Activated naive CD4-positive, alpha-beta T cell treated with anti-CD3 and anti-CD28 coated beads, Interleukin-2, amount 50 U/mL, for 16 hours (primary cell): ENCODE results near the gene NANOS1.
"Not testable (repeated sequence)": the region's sequence is repeated elsewhere in the genome, so short reads cannot be mapped to it uniquely, and the experiment has no call there.

ENCODE experiments used
- DNase-seq: peaks from one replicate; pipeline ENCODE4 v3.0.0-alpha.2; 2020

The NANOS1 gene

GRCh38 chr10:119020627-119020946, 8.9 kb upstream of the NANOS1 start:
- peak; percentile 19 for DNase-seq

- DNase-seq = no peak
Measured at GRCh38 chr10:119022846-119023552, 6.5 kb upstream of the NANOS1 start.

GRCh38 chr10:119023553-119023868, 6.0 kb upstream of the NANOS1 start:
- DNase-seq = no peak

GRCh38 chr10:119024882-119025281, 4.6 kb upstream of the NANOS1 start:
- DNase-seq = no peak

GRCh38 chr10:119025336-119025735, 4.2 kb upstream of the NANOS1 start:
- DNase-seq = no peak

GRCh38 chr10:119025776-119026175, 3.7 kb upstream of the NANOS1 start:
- no peak for DNase-seq

GRCh38 chr10:119026301-119027110, 3.0 kb upstream of the NANOS1 start:
- DNase-seq = no peak

GRCh38 chr10:119028445-119028899, 1.0 kb upstream of the NANOS1 start:
- DNase-seq = not testable (repeated sequence)

- DNase-seq = peak; percentile 81
Measured at GRCh38 chr10:119028900-119029612, 458 bp upstream of the NANOS1 start.

- DNase-seq = peak; percentile 50
Measured at GRCh38 chr10:119030421-119031250, 1.1 kb downstream of the NANOS1 start.

- no peak for DNase-seq
Measured at GRCh38 chr10:119031496-119032059, 2.1 kb downstream of the NANOS1 start.

GRCh38 chr10:119039161-119039560, 9.6 kb downstream of the NANOS1 start:
- DNase-seq = no peak

- no peak for DNase-seq
Measured at GRCh38 chr10:119041326-119041725, 11.8 kb downstream of the NANOS1 start.

- no peak for DNase-seq
Measured at GRCh38 chr10:119042169-119042568, 12.7 kb downstream of the NANOS1 start.

GRCh38 chr10:119045561-119045960, 16.0 kb downstream of the NANOS1 start:
- DNase-seq = no peak

GRCh38 chr10:119049361-119049760, 19.8 kb downstream of the NANOS1 start:
- no peak for DNase-seq

GRCh38 chr10:119049777-119050176, 20.3 kb downstream of the NANOS1 start:
- no peak for DNase-seq

- no peak for DNase-seq
Measured at GRCh38 chr10:119051775-119052174, 22.3 kb downstream of the NANOS1 start.

- no peak for DNase-seq
Measured at GRCh38 chr10:119055472-119055871, 26.0 kb downstream of the NANOS1 start.

- DNase-seq = no peak
Measured at GRCh38 chr10:119058010-119058409, 28.5 kb downstream of the NANOS1 start.

GRCh38 chr10:119059557-119059956, 30.0 kb downstream of the NANOS1 start:
- DNase-seq = no peak

GRCh38 chr10:119060107-119060506, 30.6 kb downstream of the NANOS1 start:
- DNase-seq = no peak

GRCh38 chr10:119061352-119061751, 31.8 kb downstream of the NANOS1 start:
- no peak for DNase-seq
